KG1 (cell line): ENCODE measurements around the gene ZFP92.

Experiments used
- DNase-seq: peaks from one replicate; lab custom pipeline; 2025; lab: John Stamatoyannopoulos, UW

ZFP92 gene

GRCh38 chrX:153408221-153408721 is 3.0 kb upstream of the ZFP92 start:
- no peak for DNase-seq

GRCh38 chrX:153408871-153409351 is 2.4 kb upstream of the ZFP92 start:
- DNase-seq: no peak

GRCh38 chrX:153409414-153410101 is 1.7 kb upstream of the ZFP92 start:
- no peak for DNase-seq

DNA sequence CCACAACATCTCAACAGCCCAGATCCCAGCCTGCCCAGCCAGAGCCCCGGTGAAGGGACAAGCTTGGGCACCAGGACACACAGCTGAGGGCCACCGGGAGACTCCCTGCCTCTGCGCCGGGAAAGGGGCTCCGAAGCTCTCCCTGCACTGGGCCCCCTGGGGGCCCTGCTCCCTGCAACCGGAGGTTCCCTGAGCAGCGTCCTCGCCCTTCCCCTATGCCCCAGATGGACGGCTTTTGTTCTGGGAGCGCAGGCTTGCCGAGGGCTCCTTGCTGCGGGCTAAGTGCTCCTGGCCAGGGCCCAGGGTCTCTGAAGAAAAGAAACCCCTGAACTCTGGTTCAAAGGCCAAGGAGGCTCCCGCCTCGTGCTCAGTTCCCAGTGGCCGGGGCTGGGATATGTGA is 899 bp upstream of the ZFP92 start:
- DNase-seq: no peak

- DNase-seq: no peak
Measured at GRCh38 chrX:153410888-153411254, 401 bp upstream of the ZFP92 start.

DNA sequence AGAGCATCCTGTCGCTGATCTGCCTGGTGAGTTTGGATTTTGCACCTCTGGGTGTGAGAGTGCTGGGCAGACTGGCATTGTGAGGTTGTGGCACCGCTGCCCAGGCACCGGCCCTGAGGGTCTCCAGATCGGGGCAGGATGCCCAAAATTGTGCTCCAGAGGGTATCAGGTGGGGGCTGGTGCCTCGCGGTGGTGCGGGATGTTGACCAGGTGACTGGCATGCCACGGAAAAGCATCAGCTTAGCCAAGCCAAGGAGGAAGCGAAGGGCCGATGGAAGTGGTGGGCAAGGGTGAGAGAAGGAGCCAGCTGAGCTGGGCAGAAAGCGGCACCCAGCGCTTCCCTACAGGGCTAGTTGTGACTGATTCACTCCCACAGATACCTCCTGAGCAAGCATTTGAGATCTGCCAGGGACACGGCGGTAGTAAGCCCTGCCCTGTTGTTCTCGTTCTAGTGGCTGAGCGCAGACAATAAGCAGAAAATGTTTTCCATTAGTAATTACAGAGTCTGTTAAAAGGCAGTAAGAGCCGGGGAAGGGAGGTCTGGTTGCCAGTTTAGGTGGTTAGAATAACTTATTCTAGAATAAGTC is 809 bp downstream of the ZFP92 start:
- DNase-seq: no peak

GRCh38 chrX:153412746-153413720 is 1.8 kb downstream of the ZFP92 start:
- DNase-seq: no peak

- DNase-seq: no peak
Measured at GRCh38 chrX:153413731-153414130, 2.5 kb downstream of the ZFP92 start.

DNA sequence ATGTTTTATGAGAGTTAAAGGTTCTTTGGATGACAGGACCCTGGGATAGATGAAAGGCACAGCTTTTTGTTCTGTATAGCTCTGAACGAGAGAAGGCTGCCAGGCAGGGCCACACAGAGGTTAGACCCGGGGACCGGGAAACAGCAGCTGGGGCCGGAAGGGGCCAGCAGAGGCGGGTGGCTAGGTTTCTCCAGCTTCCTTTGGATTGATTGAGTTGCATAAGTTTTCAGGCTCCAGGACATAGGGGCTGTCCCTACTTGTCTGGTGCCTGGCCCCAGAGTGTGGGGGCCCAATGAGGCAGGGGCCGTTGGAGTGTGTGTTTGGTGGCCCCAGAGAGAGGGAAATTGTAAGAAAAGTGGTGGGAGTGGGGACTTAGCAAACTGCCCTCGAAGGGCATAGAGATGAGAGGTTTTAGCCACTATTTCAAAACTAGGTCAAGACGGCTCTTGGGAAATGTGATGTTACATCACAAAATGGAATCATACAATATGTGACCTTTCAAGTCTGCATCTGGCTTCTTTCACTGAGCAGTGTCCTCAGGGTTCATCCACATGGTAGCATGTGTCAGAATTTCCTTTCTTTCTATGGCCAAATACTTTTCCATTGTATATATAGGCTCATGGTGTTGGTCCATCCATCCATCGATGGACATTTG is 3.7 kb downstream of the ZFP92 start:
- no peak for DNase-seq

- DNase-seq: no peak
Measured at GRCh38 chrX:153416781-153417450, 5.6 kb downstream of the ZFP92 start.

DNA sequence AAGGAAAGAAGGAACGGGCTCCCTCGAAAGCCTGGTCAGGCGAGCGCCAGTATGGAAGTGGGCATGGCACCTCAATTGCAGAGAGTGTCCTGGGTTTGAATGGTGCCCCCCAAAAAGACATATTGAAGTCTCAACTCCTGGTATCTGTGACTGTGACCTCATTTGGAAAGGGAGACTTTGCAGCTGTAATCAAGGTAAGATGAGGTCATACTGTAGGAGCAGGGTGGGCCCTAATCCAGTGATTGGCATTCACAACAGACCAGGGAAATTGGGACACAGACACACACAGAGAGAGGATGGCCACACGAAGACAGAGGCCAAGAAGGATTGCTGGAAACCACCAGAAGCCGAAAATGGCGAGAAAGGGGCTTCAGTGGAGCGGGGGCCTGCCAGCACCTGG is 6.4 kb downstream of the ZFP92 start:
- DNase-seq: no peak

GRCh38 chrX:153420851-153421599 is 9.8 kb downstream of the ZFP92 start:
- no peak for DNase-seq

GRCh38 chrX:153421856-153422255 is 10.6 kb downstream of the ZFP92 start:
- DNase-seq: no peak

GRCh38 chrX:153423652-153424051 is 12.4 kb downstream of the ZFP92 start:
- no peak for DNase-seq

- DNase-seq: no peak
Measured at GRCh38 chrX:153426204-153426603, 14.9 kb downstream of the ZFP92 start.

DNA sequence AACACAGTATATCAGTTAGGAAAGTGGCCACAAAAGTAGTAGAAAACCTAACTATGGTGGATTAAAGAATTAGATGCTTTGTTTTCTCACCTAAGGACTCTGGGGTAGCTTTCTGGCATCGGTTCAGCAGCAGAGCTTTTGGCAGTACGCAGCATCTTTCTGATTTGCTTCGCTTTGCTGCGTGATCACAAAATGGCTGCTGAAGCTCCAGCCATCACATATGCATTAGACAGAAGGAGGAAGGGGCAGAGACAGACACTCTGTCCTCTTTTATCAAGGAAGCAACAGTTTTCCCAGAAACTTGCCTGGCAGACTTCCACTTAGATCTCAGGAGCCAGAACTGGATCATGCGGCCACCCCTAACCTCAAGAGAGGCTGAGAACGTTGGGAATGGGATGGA is 19.5 kb downstream of the ZFP92 start:
- no peak for DNase-seq

DNA sequence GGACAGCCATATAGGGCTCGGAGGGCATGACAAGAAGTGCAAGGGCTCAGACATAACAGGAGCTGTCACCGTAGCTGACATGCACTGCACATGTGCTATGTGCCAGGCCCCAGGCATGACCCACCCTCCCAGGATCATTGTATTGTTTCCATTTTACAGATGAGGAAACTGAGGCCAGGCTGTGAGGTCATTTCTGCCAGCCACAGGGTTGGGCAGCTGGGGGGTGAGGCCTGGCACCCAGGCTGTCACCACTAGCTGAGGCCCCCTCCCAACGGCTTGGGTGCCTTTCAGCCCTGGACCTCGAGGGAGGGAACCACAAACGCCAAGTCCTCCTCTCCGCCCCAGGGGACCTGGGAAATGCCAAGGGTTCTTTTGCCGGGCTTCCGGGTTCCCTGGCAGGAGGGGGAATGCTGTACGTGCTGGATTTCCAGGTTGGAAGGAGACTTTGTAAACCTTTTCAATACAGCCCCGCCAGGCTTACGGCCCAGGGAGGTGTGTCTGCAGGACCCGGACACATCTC is 21.9 kb downstream of the ZFP92 start:
- DNase-seq: no peak

- no peak for DNase-seq
Measured at GRCh38 chrX:153433781-153434285, 22.6 kb downstream of the ZFP92 start.

GRCh38 chrX:153434801-153435200 is 23.5 kb downstream of the ZFP92 start:
- no peak for DNase-seq

GRCh38 chrX:153435845-153436244 is 24.6 kb downstream of the ZFP92 start:
- no peak for DNase-seq
